ENCODE data around the gene SLC25A21.

DNA sequence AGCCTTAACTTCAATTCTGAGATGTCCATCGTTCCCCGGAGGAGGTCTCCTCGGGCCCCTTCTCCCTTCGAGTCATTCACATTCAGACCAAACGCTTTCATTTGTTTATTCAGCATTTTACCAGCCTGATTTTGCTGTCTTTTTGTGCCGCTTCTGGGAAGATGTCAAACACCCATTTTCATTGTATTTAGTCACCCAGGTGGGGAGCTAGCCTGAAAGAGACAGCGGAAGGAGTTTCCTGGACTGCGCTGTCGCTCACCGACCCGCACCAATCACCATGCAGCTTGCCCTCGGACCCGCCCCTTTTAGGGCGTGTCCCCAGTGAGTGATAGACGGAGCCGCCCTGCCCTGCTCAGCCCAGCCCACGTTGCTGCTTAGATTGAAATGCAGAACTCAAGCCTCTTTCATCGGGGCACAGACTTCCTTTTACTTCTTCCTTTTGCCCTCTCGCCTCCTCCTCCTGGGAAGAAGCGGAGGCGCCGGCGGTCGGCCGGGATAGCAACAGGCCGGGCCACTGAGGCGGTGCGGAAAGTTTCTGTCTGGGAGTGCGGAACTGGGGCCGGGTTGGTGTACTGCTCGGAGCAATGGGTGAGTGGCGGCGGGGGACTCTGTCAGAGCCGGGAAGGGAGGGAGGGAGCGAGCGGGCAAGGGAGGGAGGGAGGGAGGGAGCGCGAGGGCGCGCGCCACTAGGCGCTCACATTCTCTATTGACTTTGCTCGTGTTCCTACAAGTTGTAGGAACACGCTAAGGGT is 510.7 kb downstream of the SLC25A21 start, which contains the start of gene PAX9:
- TF ChIP-seq POLR2A (IDR thresholded peaks at IDR 0.05) = no peak
- TF ChIP-seq, protein P1, sequence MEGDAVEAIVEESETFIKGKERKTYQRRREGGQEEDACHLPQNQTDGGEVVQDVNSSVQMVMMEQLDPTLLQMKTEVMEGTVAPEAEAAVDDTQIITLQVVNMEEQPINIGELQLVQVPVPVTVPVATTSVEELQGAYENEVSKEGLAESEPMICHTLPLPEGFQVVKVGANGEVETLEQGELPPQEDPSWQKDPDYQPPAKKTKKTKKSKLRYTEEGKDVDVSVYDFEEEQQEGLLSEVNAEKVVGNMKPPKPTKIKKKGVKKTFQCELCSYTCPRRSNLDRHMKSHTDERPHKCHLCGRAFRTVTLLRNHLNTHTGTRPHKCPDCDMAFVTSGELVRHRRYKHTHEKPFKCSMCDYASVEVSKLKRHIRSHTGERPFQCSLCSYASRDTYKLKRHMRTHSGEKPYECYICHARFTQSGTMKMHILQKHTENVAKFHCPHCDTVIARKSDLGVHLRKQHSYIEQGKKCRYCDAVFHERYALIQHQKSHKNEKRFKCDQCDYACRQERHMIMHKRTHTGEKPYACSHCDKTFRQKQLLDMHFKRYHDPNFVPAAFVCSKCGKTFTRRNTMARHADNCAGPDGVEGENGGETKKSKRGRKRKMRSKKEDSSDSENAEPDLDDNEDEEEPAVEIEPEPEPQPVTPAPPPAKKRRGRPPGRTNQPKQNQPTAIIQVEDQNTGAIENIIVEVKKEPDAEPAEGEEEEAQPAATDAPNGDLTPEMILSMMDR (IDR thresholded peaks at IDR 0.05) = no peak
- TF ChIP-seq POLR2AphosphoS5 (IDR thresholded peaks at IDR 0.05) = no peak
- no peak for TF ChIP-seq EP300 (IDR thresholded peaks at IDR 0.05; ENCODE audit: low read depth)
